SJCRH30 (cell line): ENCODE measurements around the gene KLHL22. TPM values are rescaled to one million over a fixed set of nuclear protein-coding genes. Genes with fewer than 3 reads are reported as not detected.
"Not testable (repeated sequence)": the region's sequence is repeated elsewhere in the genome, so short reads cannot be mapped to it uniquely, and the experiment has no call there.

Experiments
- DNase-seq, 2 experiments: peaks; one replicate each; pipeline ENCODE4 v3.0.0-alpha.2; 2015 to 2020
- H3K27ac ChIP-seq: fragments of 250-450 bp; sonication (Bioruptor Pico); 2 replicates; pipeline ENCODE4 v1.5.1; 2020; ENCODE audit warnings: mild to moderate bottlenecking, moderate library complexity
- H3K27me3 ChIP-seq: fragments of 250-450 bp; sonication (Bioruptor Pico); 2 replicates; pipeline ENCODE4 v1.5.1; 2020; ENCODE audit warnings: mild to moderate bottlenecking, moderate library complexity
- H3K36me3 ChIP-seq: fragments of 250-450 bp; sonication (Bioruptor Pico); 2 replicates; pipeline ENCODE4 v1.5.1; 2020; ENCODE audit warnings: mild to moderate bottlenecking, moderate library complexity
- H3K4me1 ChIP-seq: fragments of 250-450 bp; sonication (Bioruptor Pico); 2 replicates; pipeline ENCODE4 v1.5.1; 2020; ENCODE audit warnings: mild to moderate bottlenecking, moderate library complexity
- H3K4me3 ChIP-seq: fragments of 250-450 bp; sonication (Bioruptor Pico); 2 replicates; pipeline ENCODE4 v1.5.1; 2020; ENCODE audit warnings: mild to moderate bottlenecking, moderate library complexity
- H3K9me3 ChIP-seq: fragments of 250-450 bp; sonication (Bioruptor Pico); replicated peaks from 2 replicates; pipeline ENCODE4 v1.5.1; 2020; ENCODE audit warnings: mild to moderate bottlenecking, moderate library complexity
- total RNA-seq: library from RNA; depleted of rRNA; stranded (reverse); fragments of >200 nt; shearing (Covaris generic); gene quantifications from 2 replicates; pipeline ENCODE4 v1.2.3, GENCODE V29; 2014

Gene KLHL22
- total RNA-seq, 1 experiment from 2014 or later = 12.2 TPM

DNA sequence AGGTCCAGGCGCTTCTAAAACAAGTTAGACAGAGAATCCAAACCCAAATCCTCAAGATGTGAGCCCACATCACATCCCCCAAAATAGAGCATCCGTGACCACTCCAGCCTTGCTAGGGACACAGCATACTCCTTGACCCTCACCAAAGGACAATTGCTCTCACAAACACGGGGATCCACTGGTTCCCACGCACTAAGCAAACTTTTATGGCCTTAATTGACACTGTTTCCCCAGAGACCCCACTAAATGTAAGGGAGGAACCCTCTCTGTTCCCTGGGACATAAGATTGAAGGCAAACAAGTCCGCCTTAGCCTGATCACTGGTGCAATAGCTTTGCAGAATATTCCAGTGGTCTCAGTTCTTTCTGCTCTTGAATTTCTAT is 81.5 kb downstream of the KLHL22 start:
- H3K4me3 ChIP-seq = no peak overlapping the region
- no peak overlapping the region for H3K27ac ChIP-seq
- no peak for DNase-seq
- no peaks in the 10 kb centered on the region for H3K36me3 ChIP-seq
- H3K9me3 ChIP-seq = no peaks in the 10 kb centered on the region
- H3K4me1 ChIP-seq = no peaks in the 10 kb centered on the region; the same call in 1 of the 2 replicates
- no peaks in the 10 kb centered on the region for H3K27me3 ChIP-seq

DNA sequence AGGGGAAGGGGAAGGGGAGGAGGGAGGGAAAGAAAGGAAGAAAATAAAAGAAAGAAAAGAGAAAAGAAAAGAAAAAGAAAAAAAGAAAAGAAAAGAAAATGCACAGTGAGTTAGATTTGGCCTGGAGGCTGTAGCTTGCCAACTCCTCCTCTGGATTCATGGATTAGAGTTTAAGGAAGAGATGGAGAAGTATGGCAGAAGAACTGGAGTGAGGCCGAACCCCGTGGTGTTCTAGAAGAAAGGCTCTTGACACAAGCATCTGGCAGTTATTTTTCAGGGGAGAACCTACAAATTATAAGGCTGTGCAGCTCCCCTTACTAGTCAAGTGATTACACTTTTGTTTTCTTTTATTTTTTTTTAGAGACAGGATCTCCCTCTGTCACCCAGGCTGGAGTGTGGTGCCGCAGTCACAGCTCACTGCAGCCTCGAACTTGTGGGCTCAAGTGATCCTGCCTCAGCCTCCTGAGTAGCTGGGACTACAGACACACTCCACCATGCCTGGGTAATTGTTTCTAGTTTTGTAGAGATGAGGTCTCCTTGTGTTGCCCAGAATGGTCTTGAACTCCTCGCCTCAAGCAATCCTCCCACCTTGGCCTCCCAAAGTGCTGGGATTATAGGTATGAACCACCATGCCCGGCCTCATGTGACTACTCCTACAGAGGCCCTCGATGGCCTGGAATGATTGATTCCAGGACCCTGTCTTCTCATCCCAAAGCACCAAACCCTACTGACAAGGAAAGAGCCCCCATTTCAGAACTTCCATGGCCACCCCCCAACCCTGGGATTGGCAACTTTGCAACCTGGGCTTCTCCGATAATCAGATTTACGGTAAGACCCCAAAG is 82.2 kb downstream of the KLHL22 start:
- Histone ChIP-seq H3K36me3 (no peaks in the 10 kb centered on the region), H3K4me1 (no peaks in the 10 kb centered on the region; the same call in 1 of the 2 replicates), H3K9me3 (no peaks in the 10 kb centered on the region), H3K27ac (no peak overlapping the region), H3K4me3 (no peak overlapping the region), H3K27me3 (no peaks in the 10 kb centered on the region)
- DNase-seq = no peak

DNA sequence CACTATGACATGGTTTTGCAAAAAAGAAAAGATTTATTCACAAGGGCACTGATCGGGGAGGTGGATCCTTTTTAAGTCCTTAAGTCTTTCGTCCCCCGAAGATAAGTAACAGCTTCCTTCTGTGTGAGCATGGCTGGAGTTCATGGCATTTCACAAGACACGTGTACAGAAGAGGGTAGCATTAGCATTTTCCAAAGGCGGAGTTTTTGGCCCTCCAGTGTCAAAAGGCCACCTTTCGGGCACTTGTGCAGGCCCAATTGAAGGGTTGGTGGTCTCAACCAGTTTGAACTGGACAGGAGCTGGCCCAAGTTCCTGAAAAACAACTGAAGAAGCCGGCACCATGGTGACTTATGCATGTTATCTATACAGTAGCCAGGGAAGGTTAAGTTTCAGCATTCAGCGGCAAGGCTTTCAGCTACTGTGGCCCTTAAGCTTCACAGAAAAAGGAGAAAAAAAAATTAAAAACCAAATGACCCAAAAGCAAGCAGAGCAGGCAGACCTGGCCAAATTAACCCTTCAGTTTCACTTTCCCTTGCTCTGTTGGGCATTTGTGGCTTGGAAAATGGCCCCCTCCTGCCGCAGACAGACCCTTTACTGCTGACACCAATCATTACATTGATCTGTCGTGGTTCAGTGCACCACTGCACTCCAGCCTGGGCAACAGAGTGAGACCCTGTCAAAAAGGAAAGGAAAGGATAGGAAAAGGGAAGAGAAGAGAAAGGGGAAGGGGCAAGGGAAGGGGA is 83.0 kb downstream of the KLHL22 start:
- Histone ChIP-seq H3K4me1 (no peaks in the 10 kb centered on the region), H3K27ac (no peak overlapping the region), H3K9me3 (no peaks in the 10 kb centered on the region), H3K27me3 (no peaks in the 10 kb centered on the region), H3K4me3 (no peak overlapping the region), H3K36me3 (no peaks in the 10 kb centered on the region)
- DNase-seq = no peak

DNA sequence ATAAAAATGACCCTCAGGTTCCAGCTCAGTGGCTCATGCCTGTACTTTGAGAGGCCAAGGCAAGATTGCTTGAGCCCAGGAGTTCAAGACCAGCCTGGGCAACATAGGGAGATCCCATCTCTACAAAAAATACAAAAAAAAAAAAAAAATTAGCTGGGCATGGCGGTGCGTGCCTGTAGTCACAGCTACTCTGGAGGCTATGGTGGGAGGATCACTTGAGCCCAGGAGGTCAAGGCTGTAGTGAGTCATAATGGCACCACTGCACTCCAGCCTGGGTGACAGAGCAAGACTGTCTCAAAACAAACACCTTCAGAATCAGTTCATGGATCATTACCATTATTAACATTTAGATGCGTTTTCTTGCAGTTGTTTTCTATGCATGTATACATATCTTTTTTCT is 86.2 kb downstream of the KLHL22 start:
- H3K9me3 ChIP-seq, H3K36me3 ChIP-seq, H3K27me3 ChIP-seq, DNase-seq, H3K27ac ChIP-seq, H3K4me3 ChIP-seq, H3K4me1 ChIP-seq: not testable (repeated sequence)

DNA sequence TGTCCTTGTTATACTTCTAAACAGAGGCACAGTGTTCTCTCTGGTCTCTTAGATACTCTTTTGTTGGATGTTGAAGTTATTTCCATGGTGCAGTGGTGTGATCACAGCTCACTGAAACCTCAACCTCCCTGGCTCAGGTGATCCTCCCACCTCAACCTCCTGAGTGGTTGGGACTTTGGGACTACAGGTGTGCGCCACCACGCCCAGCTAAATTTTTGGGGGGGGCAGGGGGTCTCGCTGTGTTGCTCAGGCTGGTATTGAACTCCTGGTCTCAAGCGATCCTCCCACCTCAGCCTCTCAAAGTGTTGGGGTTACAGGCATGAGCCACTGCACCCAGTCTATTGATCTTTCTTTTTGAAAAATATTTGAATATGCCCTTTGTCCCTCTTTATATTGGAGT is 86.7 kb downstream of the KLHL22 start:
- H3K36me3 ChIP-seq = peaks cover 3% of the 10 kb centered on the region; the same call in 1 of the 2 replicates
- no peaks in the 10 kb centered on the region for H3K9me3 ChIP-seq
- no peak for DNase-seq
- H3K4me3 ChIP-seq = no peak overlapping the region
- H3K27ac ChIP-seq = no peak overlapping the region
- no peaks in the 10 kb centered on the region for H3K27me3 ChIP-seq
- no peaks in the 10 kb centered on the region for H3K4me1 ChIP-seq

DNA sequence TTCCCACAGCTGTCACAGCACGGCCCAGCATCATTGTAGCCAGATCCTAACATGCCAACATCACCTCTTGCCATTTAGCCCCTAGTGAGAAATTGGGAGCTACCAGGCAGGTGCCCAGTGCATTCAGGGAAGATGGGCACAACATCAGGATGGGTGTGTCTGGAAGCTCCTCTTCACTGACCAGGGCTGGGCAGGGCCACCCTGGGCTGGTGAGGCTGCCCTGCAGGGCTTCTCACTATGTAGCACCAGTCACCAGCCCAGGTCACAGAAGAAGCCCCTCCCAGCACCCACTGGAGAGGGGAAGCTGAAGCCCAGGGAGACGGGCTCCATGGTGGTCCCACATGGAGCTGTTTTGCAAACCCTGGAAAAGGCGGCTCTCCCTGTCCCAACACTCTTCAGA is 87.8 kb downstream of the KLHL22 start:
- no peak for DNase-seq
- no peaks in the 10 kb centered on the region for H3K9me3 ChIP-seq
- no peak overlapping the region for H3K27ac ChIP-seq
- peaks cover 3% of the 10 kb centered on the region; the same call in 1 of the 2 replicates for H3K36me3 ChIP-seq
- H3K27me3 ChIP-seq = no peaks in the 10 kb centered on the region
- H3K4me1 ChIP-seq = no peaks in the 10 kb centered on the region
- H3K4me3 ChIP-seq = no peak overlapping the region

DNA sequence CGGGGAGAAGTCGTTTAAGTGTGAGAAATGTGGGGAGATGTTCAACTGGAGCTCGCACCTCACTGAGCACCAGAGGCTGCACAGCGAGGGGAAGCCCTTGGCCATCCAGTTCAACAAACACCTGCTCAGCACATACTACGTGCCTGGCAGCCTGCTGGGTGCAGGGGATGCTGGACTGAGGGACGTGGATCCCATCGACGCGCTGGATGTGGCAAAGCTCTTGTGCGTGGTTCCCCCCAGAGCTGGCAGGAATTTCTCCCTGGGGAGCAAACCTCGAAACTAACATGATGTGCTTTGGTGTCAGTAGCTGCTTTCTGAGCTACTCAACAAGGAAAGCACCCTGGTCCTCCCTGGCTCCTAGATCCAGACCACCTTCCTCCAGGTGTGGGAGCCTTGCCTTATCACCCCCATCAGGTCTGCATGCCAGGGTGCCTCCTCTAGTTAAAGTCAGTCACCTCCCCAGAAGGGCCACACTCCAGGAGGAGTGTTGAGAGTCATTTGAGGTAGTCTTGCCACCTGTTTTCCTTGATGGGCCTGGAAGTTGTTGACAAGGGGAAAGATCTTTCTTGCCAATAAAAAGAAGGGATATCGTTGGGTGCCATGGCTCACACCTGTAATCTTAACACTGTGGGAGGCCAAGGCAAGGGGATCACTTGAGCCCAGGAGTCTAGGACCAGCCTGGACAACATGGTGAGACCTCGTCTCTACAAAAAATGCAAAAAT is 88.7 kb downstream of the KLHL22 start:
- peaks cover 3% of the 10 kb centered on the region; the same call in 1 of the 2 replicates for H3K36me3 ChIP-seq
- H3K9me3 ChIP-seq = no peaks in the 10 kb centered on the region
- H3K27me3 ChIP-seq = no peaks in the 10 kb centered on the region
- DNase-seq = no peak
- H3K4me1 ChIP-seq = no peaks in the 10 kb centered on the region
- H3K27ac ChIP-seq = no peak overlapping the region
- H3K4me3 ChIP-seq = no peak overlapping the region

DNA sequence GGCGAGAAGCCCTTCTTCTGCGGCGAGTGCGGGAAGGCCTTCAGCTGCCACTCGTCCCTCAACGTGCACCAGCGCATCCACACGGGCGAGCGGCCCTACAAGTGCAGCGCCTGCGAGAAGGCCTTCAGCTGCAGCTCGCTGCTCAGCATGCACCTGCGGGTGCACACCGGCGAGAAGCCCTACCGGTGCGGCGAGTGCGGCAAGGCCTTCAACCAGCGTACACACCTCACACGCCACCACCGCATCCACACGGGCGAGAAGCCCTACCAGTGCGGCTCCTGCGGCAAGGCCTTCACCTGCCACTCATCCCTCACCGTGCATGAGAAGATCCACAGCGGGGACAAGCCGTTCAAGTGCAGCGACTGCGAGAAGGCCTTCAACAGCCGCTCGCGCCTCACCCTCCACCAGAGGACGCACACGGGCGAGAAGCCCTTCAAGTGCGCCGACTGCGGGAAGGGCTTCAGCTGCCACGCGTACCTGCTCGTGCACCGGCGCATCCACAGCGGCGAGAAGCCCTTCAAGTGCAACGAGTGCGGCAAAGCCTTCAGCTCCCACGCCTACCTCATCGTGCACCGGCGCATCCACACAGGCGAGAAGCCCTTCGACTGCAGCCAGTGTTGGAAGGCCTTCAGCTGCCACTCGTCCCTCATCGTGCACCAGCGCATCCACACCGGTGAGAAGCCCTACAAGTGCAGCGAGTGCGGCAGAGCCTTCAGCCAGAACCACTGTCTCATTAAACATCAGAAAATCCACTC is 89.5 kb downstream of the KLHL22 start:
- DNase-seq = no peak
- H3K4me1 ChIP-seq = no peaks in the 10 kb centered on the region
- H3K27ac ChIP-seq = no peak overlapping the region
- no peaks in the 10 kb centered on the region for H3K27me3 ChIP-seq
- H3K9me3 ChIP-seq = no peaks in the 10 kb centered on the region
- H3K36me3 ChIP-seq = peaks cover 3% of the 10 kb centered on the region; the same call in 1 of the 2 replicates
- H3K4me3 ChIP-seq = no peak overlapping the region

DNA sequence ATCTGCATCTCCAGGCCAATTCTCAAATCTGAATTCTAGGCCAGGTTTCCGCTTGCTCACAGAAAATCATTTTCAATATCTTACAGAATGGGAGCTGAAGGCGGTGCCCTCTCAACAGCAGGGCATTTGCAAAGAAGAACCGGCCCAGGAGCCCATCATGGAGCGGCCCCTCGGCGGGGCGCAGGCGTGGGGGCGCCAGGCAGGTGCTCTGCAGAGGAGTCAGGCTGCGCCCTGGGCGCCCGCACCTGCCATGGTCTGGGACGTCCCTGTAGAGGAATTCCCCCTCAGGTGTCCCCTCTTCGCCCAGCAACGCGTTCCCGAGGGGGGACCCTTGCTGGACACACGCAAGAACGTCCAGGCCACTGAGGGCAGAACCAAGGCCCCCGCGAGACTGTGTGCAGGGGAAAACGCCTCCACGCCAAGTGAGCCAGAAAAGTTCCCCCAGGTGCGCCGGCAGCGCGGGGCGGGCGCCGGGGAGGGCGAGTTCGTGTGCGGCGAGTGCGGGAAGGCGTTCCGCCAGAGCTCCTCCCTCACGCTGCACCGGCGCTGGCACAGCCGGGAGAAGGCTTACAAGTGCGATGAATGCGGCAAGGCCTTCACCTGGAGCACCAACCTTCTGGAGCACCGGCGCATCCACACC is 90.2 kb downstream of the KLHL22 start:
- no peaks in the 10 kb centered on the region for H3K27me3 ChIP-seq
- no peak for DNase-seq
- H3K4me3 ChIP-seq = no peak overlapping the region
- H3K36me3 ChIP-seq = peaks cover 6% of the 10 kb centered on the region; the same call in 1 of the 2 replicates
- H3K27ac ChIP-seq = no peak overlapping the region
- no peaks in the 10 kb centered on the region for H3K9me3 ChIP-seq
- H3K4me1 ChIP-seq = no peaks in the 10 kb centered on the region

DNA sequence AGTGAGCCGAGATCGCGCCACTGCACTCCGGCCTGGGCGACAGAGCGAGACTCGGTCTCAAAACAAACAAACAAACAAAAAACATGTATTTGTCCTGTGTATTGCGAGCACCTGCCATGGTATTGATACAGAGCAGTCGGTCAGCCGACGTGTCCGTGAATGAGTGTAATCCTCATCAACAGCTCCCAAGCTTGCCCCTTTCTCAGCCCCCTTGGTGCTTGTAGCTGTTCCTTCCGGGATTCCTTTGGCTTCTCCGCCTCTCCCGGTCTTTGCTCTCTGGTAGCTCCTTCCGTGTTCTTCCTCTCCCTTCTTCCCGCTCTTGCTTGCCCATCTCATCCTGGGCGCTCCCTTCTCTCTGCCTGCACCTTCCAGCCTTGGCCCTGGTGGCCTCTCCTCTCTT is 90.7 kb downstream of the KLHL22 start:
- no peaks in the 10 kb centered on the region for H3K27me3 ChIP-seq
- no peak overlapping the region for H3K27ac ChIP-seq
- no peak for DNase-seq
- H3K4me1 ChIP-seq = no peaks in the 10 kb centered on the region
- peaks cover 6% of the 10 kb centered on the region; the same call in 1 of the 2 replicates for H3K36me3 ChIP-seq
- no peak overlapping the region for H3K4me3 ChIP-seq
- no peaks in the 10 kb centered on the region for H3K9me3 ChIP-seq

DNA sequence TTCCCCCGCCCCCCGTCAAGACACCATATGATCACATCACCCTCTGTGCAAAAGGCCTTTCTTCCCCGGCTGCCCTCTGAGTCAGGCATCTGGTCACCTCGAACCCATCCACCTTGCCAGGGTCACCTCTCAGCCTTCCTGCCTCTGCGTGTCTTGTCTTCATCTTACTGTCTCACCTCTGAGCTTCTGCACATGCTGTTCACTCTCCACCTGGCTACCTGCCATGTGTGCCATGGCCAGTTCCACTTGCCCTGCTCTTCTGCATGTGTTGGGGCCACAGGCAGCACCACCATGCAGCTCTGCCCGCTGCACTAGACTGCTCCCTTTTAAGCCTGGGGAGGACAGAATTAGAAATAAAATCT is 91.8 kb downstream of the KLHL22 start:
- Histone ChIP-seq H3K4me1 (no peaks in the 10 kb centered on the region), H3K27ac (no peak overlapping the region), H3K36me3 (peaks cover 6% of the 10 kb centered on the region; the same call in 1 of the 2 replicates), H3K9me3 (no peaks in the 10 kb centered on the region), H3K27me3 (no peaks in the 10 kb centered on the region), H3K4me3 (no peak overlapping the region)
- no peak for DNase-seq

DNA sequence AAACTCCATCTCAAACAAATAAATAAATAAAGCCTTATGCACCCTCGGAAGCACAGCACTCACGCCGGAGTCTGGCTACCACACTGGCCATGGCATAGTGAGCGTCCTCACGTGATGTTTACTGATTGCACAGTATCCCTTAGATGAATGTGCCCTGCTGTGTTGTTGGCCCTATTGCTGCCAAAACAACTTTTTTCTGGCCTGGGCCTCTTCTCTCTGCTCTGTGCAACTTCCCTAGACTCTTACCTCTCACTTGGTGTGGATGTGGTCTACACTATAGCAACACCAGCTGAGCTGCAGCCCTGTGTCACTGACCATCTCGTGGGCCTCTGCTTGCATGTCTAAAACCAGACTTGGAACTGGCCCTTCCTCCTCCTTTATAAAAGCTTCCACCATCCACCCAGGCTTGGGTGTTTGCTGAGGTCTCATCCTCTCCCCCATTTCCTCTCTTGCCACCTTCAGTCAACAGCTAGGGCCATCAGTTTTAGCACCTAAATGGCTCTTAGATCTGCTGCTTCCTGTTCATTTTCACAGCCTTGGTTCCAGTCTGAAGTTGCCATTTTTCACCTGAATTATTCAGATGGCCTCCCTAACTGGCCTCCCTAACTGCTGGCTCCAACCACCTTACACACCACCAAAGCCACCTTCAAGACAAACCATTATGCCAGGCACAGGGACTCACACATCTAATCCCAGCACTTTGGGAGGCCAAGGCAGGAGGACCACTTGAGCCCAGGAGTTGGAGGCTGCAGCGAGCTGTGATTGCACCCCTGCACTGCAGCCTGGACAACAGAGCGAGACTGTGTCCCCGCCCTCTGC is 92.4 kb downstream of the KLHL22 start:
- DNase-seq = no peak
- no peak overlapping the region for H3K27ac ChIP-seq

DNA sequence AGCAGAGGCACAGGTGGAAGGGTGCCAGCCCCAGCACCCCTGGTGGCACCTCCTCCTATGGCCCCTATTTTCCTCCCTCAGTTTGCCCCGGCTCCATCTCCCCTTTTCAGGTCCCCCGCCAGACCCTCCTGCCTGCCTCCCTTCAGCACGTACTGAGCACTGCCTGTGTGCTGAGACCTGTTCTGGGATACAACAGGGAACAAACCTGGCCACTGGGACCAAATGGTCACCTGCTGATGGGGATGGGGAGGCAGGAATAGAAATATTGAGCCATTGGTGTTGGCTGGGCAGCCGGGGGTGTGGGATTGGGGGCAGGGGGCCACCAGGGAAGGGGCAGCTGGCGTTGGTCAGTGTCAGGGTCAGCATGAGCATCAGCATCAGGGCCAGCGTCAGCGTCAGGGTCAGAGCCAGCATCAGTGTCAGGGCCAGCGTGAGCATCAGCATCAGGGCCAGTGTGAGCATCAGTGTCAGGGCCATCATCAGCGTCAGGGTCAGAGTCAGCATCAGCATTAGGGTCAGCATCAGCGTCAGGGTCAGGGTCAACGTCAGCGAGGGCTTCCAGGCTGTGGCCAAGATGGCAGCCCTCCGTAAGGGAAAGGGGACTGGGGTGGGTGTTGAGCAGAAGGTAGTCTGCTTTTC is 94.1 kb downstream of the KLHL22 start:
- no peak overlapping the region for H3K4me3 ChIP-seq
- H3K9me3 ChIP-seq = no peaks in the 10 kb centered on the region
- DNase-seq = no peak
- no peaks in the 10 kb centered on the region for H3K4me1 ChIP-seq
- H3K27me3 ChIP-seq = no peaks in the 10 kb centered on the region
- no peak overlapping the region for H3K27ac ChIP-seq
- peaks cover 6% of the 10 kb centered on the region; the same call in 1 of the 2 replicates for H3K36me3 ChIP-seq

More for the DNA sequence above, 92.4 kb downstream of the KLHL22 start:
- no peak overlapping the region for H3K4me3 ChIP-seq
- H3K9me3 ChIP-seq = no peaks in the 10 kb centered on the region
- H3K36me3 ChIP-seq = peaks cover 6% of the 10 kb centered on the region; the same call in 1 of the 2 replicates
- H3K27me3 ChIP-seq = no peaks in the 10 kb centered on the region
- no peaks in the 10 kb centered on the region for H3K4me1 ChIP-seq
